IPS-20b (cell line): ENCODE measurements around the gene EPB41L4B.

Source experiments
- H3K27ac ChIP-seq: one replicate; pipeline ENCODE4 v1.5.1; 2013; ENCODE audit warnings: low read length
- H3K27me3 ChIP-seq: 2 replicates; pipeline ENCODE4 v1.6.1; 2013; ENCODE audit warnings: mild to moderate bottlenecking, low read length, inconsistent platforms; ENCODE audit not compliant: insufficient read depth
- H3K36me3 ChIP-seq: 2 replicates; pipeline ENCODE4 v1.6.1; 2013; ENCODE audit warnings: low read depth, mild to moderate bottlenecking, inconsistent platforms, low read length, moderate library complexity; ENCODE audit not compliant: insufficient read depth
- H3K4me1 ChIP-seq: 2 replicates; pipeline ENCODE4 v1.6.1; 2013; ENCODE audit warnings: mild to moderate bottlenecking, control low read depth, inconsistent platforms, low read length, moderate library complexity; ENCODE audit not compliant: insufficient read depth
- H3K4me3 ChIP-seq: 2 replicates; pipeline ENCODE4 v1.5.1; 2013; ENCODE audit warnings: mild to moderate bottlenecking, low read length, inconsistent platforms
- H3K9ac ChIP-seq: 2 replicates; pipeline ENCODE4 v1.6.1; 2013; ENCODE audit warnings: low read depth, mild to moderate bottlenecking, inconsistent platforms, low read length, moderate library complexity
- H3K9me3 ChIP-seq: 2 replicates; pipeline ENCODE4 v1.6.1; 2013; ENCODE audit warnings: mild to moderate bottlenecking, low read depth, low read length, inconsistent platforms; ENCODE audit not compliant: insufficient read depth

Gene EPB41L4B

GRCh38 chr9:109122726-109123621 is 197.9 kb downstream of the EPB41L4B start:
- no peak overlapping the region for H3K4me3 ChIP-seq
- no peaks in the 10 kb centered on the region for H3K9me3 ChIP-seq
- no peaks in the 10 kb centered on the region for H3K27me3 ChIP-seq
- no peak overlapping the region for H3K27ac ChIP-seq
- no peak overlapping the region for H3K9ac ChIP-seq
- H3K4me1 ChIP-seq: peaks cover 13% of the 10 kb centered on the region; the same call in 1 of the 2 replicates
- H3K36me3 ChIP-seq: no peaks in the 10 kb centered on the region
